GM10266 (cell line): ENCODE results near the gene SLC35F2.

Experiments used
- DNase-seq: peaks from one replicate; pipeline ENCODE4 v3.0.0; 2012; ENCODE audit errors: extremely low spot score
- TF ChIP-seq, protein P1 (sequence below): IDR thresholded peaks from 2 replicates; pipeline ENCODE4 v1.5.1; 2012; ENCODE audit warnings: mild to moderate bottlenecking, low read depth; ENCODE audit not compliant: control insufficient read depth, insufficient read depth; ENCODE audit errors: missing control alignments

SLC35F2 gene

DNA sequence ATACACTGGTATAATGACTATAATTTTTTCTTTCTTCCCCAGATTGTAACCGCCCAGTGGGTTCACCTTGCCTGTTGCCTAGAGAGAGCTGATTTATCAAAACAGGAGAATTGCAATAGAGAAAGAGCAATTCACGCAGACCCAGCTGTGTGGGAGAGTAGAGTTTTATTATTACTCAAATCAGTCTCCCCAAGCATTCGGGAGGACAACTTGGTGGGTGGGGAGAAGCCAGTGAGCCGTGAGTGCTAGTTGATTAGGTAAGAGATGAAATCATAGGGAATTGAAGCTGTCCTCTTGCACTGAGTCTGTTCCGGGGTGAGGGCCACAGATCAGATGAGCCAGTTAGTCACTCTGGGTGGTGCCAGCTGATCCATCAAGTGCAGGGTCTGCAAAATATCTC, 73.2 kb downstream of the SLC35F2 start:
- DNase-seq: no peak
- TF ChIP-seq, protein P1, sequence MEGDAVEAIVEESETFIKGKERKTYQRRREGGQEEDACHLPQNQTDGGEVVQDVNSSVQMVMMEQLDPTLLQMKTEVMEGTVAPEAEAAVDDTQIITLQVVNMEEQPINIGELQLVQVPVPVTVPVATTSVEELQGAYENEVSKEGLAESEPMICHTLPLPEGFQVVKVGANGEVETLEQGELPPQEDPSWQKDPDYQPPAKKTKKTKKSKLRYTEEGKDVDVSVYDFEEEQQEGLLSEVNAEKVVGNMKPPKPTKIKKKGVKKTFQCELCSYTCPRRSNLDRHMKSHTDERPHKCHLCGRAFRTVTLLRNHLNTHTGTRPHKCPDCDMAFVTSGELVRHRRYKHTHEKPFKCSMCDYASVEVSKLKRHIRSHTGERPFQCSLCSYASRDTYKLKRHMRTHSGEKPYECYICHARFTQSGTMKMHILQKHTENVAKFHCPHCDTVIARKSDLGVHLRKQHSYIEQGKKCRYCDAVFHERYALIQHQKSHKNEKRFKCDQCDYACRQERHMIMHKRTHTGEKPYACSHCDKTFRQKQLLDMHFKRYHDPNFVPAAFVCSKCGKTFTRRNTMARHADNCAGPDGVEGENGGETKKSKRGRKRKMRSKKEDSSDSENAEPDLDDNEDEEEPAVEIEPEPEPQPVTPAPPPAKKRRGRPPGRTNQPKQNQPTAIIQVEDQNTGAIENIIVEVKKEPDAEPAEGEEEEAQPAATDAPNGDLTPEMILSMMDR: no peak

GRCh38 chr11:107783121-107783520, 75.5 kb downstream of the SLC35F2 start:
- TF ChIP-seq, protein P1: no peak
- no peak for DNase-seq

GRCh38 chr11:107780775-107781174, 77.8 kb downstream of the SLC35F2 start:
- TF ChIP-seq, protein P1: no peak
- no peak for DNase-seq

GRCh38 chr11:107780136-107780535, 78.5 kb downstream of the SLC35F2 start:
- TF ChIP-seq, protein P1: no peak
- DNase-seq: no peak

GRCh38 chr11:107778839-107779517, 79.6 kb downstream of the SLC35F2 start:
- TF ChIP-seq, protein P1: no peak
- DNase-seq: no peak

- DNase-seq: no peak
- TF ChIP-seq, protein P1: no peak
Observed at GRCh38 chr11:107777110-107777509, 81.5 kb downstream of the SLC35F2 start.

DNA sequence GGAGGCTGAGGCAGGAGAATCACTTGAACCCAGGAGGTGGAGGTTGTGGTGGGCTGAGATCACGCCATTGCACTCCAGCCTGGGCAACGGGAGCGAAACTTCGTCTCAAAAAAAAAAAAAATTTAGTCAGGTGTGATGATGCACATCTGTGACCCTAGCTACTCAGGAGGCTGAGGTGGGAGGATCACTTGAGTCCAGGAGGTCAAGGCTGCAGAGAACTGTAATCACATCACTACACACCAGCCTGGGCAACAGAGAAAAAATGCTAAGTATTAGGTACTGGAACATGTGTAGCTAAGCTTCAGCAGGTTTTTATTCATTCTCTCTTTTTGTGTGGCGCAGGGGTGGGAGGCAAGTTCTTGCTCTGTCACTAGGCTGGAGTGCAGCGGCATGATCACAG, 82.5 kb downstream of the SLC35F2 start:
- no peak for DNase-seq
- TF ChIP-seq, protein P1: no peak
